Activated B cell treated with CpG ODN at 0.5 μM for 24 hours (primary cell): Measurements from ENCODE around the gene ASB12. TPM values are rescaled to one million over a fixed set of nuclear protein-coding genes. Genes with fewer than 3 reads are reported as not detected.

Source experiments
- ATAC-seq: fragments of 200-7000 bp; cut with Tn5 transposase; one replicate; pipeline ENCODE4 v1.10.0; 2021; ENCODE audit warnings: low read depth, mild to moderate bottlenecking, moderate library complexity
- CTCF ChIA-PET: fragments of 350-600 bp; sonication (Branson Sonifier 250); formaldehyde crosslinking; loops from one replicate; lab custom pipeline; 2021; ENCODE audit warnings: antibody characterized with exemption; lab: Charles Lee
- POLR2A ChIA-PET: fragments of 350-600 bp; sonication (Branson Sonifier 250); formaldehyde crosslinking; loops from one replicate; lab custom pipeline; 2021; ENCODE audit warnings: antibody characterized with exemption; lab: Charles Lee
- DNase-seq: peaks from one replicate; pipeline ENCODE4 v3.0.0; 2022
- H3K27ac Mint-ChIP-seq: one replicate; pipeline ENCODE4 v1.8.0; 2020; ENCODE audit warnings: mixed read lengths
- H3K27me3 Mint-ChIP-seq: one replicate; pipeline ENCODE4 v1.8.0; 2021; ENCODE audit warnings: mixed read lengths
- H3K36me3 Mint-ChIP-seq: one replicate; pipeline ENCODE4 v1.8.0; 2021; ENCODE audit warnings: low read depth, mixed read lengths
- H3K4me1 Mint-ChIP-seq: one replicate; pipeline ENCODE4 v1.8.0; 2021; ENCODE audit warnings: mixed read lengths
- H3K4me3 Mint-ChIP-seq: one replicate; pipeline ENCODE4 v1.8.0; 2020; ENCODE audit warnings: mild to moderate bottlenecking, mixed read lengths
- H3K9me3 Mint-ChIP-seq: one replicate; pipeline ENCODE4 v1.8.0; 2020; ENCODE audit warnings: mixed read lengths
- CTCF ChIP-seq: fragments of 200-600 bp; IDR thresholded peaks from one replicate; pipeline ENCODE4 v1.8.0; 2022; ENCODE audit warnings: antibody characterized with exemption, mild to moderate bottlenecking
- intact Hi-C: fragments of 100-400 bp; cut with micrococcal nuclease; formaldehyde crosslinking; loops from one replicate; pipeline ENCODE4 v1.15.1; 2024
- total RNA-seq: library from RNA; stranded (reverse); gene quantifications from 2 replicates; pipeline ENCODE4 v1.2.3, GENCODE V29; 2022

Gene ASB12
- total RNA-seq, 1 donor from 2014 or later, result 0.18 TPM

DNA sequence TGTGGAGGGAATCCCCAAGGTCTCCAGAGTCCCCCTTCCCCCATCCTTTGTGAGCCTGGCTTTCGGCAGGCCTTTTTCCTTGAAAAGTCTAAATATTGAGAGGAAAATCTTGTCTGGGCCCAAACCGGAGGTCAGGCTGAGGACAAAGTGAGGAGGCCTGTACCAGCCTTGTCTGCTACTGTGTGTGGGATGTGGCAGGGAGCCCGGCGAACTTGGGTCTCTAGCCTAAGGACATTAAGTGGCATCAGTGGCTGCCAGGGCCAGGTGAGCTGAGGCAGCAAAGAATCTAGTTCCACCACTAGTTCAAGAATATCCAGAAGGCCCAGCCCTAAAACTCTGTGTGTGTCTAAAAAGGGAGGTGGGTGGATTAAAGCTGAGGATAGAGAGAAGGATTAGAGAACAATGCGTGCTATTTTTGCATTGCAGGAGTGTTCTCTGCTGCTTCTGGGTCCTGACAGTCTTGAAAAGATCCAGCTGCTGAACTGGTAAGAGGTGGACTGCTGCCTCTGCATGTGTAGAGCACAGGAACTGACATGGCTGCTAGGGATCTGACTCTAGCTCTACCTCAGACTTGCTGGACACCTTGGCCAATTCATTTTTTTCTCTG lies 23.7 kb downstream of the ASB12 start:
- DNase-seq (no peak), ATAC-seq (no peak)
- no peak for TF ChIP-seq CTCF
- POLR2A ChIA-PET, result interaction anchor here (1.3 kb wide), 1 partner anchor 189 kb away, joined by 5 read pairs; the partner anchor contains the start of gene MTMR8
- Mint-ChIP-seq H3K4me1 (peaks cover 18% of the 10 kb centered on the region), H3K27me3 (no peaks in the 10 kb centered on the region), H3K27ac (peak overlapping the region; percentile 95), H3K4me3 (peak overlapping the region; percentile 92), H3K9me3 (no peaks in the 10 kb centered on the region), H3K36me3 (peaks cover 2% of the 10 kb centered on the region)
- CTCF ChIA-PET, result no interaction called here
- intact Hi-C loops, result loop anchor here (1.0 to 5.0 kb wide), 4 partner anchors 189 to 1461 kb away; partner anchors contain the start of genes LAS1L, MSN, MTMR8 and ZC3H12B

DNA sequence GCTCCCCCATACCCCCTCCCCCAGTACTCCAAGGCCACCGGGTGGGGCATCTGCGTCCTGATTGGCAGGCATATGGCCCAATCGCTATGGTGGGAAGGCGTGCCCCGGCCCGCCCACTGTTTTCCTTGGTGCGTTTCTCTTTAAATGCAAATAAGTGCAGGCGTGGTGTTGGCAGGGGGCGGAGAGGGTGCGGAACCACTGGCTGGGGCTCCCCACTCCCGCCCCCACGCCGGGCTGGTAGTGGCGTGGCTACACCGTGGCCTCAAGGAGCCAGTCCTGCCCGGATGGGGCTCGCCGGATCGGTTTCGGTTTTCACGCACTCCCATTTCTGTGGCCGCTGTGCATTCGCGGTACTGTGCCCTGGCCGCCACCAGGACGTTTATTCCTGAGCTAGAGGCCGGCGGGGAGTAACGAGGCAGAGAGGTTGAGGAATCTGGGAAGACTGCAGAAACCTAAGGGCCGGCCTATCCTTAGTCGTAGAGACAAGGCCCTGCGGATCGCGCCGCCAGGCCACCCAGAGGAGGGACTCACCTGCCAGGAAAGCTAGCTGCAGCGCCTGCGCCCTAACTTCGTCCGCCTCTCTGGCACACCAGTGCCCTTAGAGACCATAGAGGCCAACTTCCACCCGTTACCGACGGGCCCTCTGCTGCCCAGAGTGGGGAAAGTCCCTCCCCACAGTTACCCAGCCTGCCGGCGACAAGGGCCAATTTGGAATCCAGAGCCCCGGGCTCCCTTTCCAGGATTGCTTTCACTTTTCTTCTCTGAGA lies 24.5 kb downstream of the ASB12 start:
- peak overlapping the region; percentile 92 for H3K4me3 Mint-ChIP-seq
- H3K4me1 Mint-ChIP-seq, result peaks cover 18% of the 10 kb centered on the region
- peak overlapping the region; percentile 95 for H3K27ac Mint-ChIP-seq
- TF ChIP-seq CTCF, result no peak
- H3K27me3 Mint-ChIP-seq, result no peaks in the 10 kb centered on the region
- peaks cover 2% of the 10 kb centered on the region for H3K36me3 Mint-ChIP-seq
- ChIA-PET CTCF (no interaction called here), POLR2A (interaction anchor here (1.2 to 1.5 kb wide), 4 partner anchors 10 to 1323 kb away, joined by 3 to 9 read pairs (median 4); partner anchors contain the start of gene MTMR8)
- intact Hi-C loops, result loop anchor here (1.0 to 5.0 kb wide), 6 partner anchors 189 to 1461 kb away; partner anchors contain the start of genes LAS1L, MSN, MTMR8 and ZC3H12B
- no peaks in the 10 kb centered on the region for H3K9me3 Mint-ChIP-seq
- ATAC-seq (peak; percentile 88), DNase-seq (peak; percentile 75)

DNA sequence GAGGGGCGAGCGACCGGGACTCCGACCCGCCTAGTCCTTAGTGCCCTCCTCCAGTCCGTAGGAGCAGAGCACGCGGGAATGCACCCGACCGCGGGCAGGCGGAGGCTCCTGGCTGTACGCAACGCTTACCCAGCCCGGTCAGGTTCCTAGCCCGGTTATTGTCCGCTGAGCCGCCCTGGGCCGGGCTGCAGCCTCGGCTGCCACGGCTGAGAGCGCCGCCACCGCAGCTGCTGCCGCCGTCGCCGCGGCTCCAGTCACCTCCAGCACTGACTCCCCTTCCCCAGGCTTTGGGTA lies 25.0 kb downstream of the ASB12 start, which contains the start of gene AMER1:
TSS of gene AMER1 (minus strand) at position 268 of the 294 bp plus-strand sequence. CDS start 12,422 bp downstream, outside the sequence.
- H3K27ac Mint-ChIP-seq, result peak within 1 kb of the TSS; percentile 95
- ChIA-PET CTCF (no interaction called here), POLR2A (interaction anchor here (1.2 to 1.5 kb wide), 3 partner anchors 9 to 1324 kb away, joined by 3 to 9 read pairs (median 4); no protein-coding TSS in a partner anchor)
- intact Hi-C loops, result loop anchor here (1.0 to 5.0 kb wide), 3 partner anchors 449 to 1462 kb away; partner anchors contain the start of genes MSN and ZC4H2
- H3K36me3 Mint-ChIP-seq, result peaks cover 2% of the 10 kb centered on the region
- H3K4me1 Mint-ChIP-seq, result peaks cover 18% of the 10 kb centered on the region
- no peaks in the 10 kb centered on the region for H3K9me3 Mint-ChIP-seq
- H3K27me3 Mint-ChIP-seq, result no peaks in the 10 kb centered on the region
- no peak for ATAC-seq
- DNase-seq, result no peak
- peak within 1 kb of the TSS; percentile 92 for H3K4me3 Mint-ChIP-seq
- no peak for TF ChIP-seq CTCF

DNA sequence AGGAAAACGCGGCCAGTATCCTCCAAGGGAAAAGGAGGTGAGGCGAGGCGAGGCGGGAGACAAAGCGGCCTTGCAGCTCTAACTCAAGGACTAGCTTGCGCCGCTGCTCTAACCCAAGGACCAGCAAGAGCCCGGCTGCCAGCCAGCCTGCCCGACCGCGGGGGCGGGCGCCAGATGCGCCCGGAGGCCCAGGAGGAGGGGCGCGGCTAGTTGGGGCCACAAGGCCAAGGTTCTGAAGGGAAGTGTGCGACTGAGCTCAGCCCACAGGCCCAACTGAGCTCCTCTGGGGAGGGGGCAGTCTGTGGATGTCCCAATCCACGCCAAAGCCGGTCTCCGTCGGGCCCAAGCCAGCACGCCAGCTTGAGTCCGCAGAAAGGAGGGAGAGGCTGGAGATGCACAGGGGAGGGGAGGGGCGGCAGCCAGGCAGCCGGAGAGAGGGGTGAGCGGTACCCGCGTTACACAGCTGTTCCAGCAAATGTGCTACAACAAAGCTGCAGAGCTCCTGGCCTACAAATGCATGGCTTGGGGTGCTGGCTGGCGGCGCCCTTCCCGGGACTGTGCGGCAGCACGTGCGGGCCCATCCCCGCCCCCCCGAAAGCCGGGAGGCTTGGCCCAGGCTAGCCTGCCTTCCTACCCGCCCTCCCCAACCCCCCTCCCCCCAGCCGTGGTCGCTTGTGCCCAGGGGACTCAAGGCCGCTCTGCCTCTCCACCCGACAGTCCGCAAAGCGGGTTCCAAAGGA lies 25.5 kb downstream of the ASB12 start:
- intact Hi-C loops, result loop anchor here (1.0 to 5.0 kb wide), 3 partner anchors 449 to 1462 kb away; partner anchors contain the start of genes MSN and ZC4H2
- Mint-ChIP-seq H3K9me3 (no peaks in the 10 kb centered on the region), H3K4me1 (peaks cover 18% of the 10 kb centered on the region), H3K27me3 (no peaks in the 10 kb centered on the region), H3K36me3 (peaks cover 2% of the 10 kb centered on the region), H3K27ac (no peak overlapping the region), H3K4me3 (peak overlapping the region; percentile 92)
- ChIA-PET POLR2A (interaction anchor here (0.6 to 1.5 kb wide), 5 partner anchors 9 to 1324 kb away, joined by 3 to 9 read pairs (median 4); partner anchors contain the start of gene SPIN4), CTCF (no interaction called here)
- DNase-seq, result peak; percentile 17
- ATAC-seq, result peak; percentile 2
- TF ChIP-seq CTCF, result no peak
